SK-N-SH treated with all-trans-retinoic acid at 6 μM for 48 hours (cell line): ENCODE data around the gene NLRX1.

Experiments
- ATAC-seq: fragments of 200-7000 bp; cut with Tn5 transposase; 3 replicates; pipeline ENCODE4 v1.9.1; 2020; ENCODE audit warnings: mild to moderate bottlenecking, moderate library complexity
- ARNTL ChIP-seq: fragments of 450-650 bp; formaldehyde crosslinking; IDR thresholded peaks from 2 replicates; pipeline ENCODE4 v1.5.0; 2020; ENCODE audit warnings: low read depth, mild to moderate bottlenecking, moderate library complexity, borderline replicate concordance
- BACH2 ChIP-seq: fragments of 250-450 bp; sonication (Bioruptor Pico); IDR thresholded peaks from 2 replicates; pipeline ENCODE4 v1.9.0; 2021; ENCODE audit warnings: mild to moderate bottlenecking, borderline replicate concordance
- CREB5 ChIP-seq: fragments of 250-450 bp; sonication (Bioruptor Pico); IDR thresholded peaks from 2 replicates; pipeline ENCODE4 v1.5.1; 2020; ENCODE audit warnings: low read depth, mild to moderate bottlenecking, moderate library complexity
- CSDC2 ChIP-seq: fragments of 250-450 bp; sonication (Bioruptor Pico); IDR thresholded peaks from 2 replicates; pipeline ENCODE4 v1.5.0; 2020; ENCODE audit warnings: mild to moderate bottlenecking, moderate library complexity
- CSRNP3 ChIP-seq: fragments of 250-450 bp; sonication (Bioruptor Pico); IDR thresholded peaks from 2 replicates; pipeline ENCODE4 v1.5.1; 2021; ENCODE audit warnings: mild to moderate bottlenecking, moderate library complexity
- ESRRG ChIP-seq: fragments of 250-450 bp; sonication (Bioruptor Pico); IDR thresholded peaks from 2 replicates; pipeline ENCODE4 v1.6.1; 2021; ENCODE audit warnings: mild to moderate bottlenecking
- OSR1 ChIP-seq: fragments of 250-450 bp; sonication (Bioruptor Pico); IDR thresholded peaks from 2 replicates; pipeline ENCODE4 v1.8.0; 2022; ENCODE audit warnings: moderate library complexity, mild to moderate bottlenecking, inconsistent platforms
- PATZ1 ChIP-seq: fragments of 250-450 bp; sonication (Bioruptor Pico); IDR thresholded peaks from 2 replicates; pipeline ENCODE4 v1.8.0; 2020; ENCODE audit warnings: mild to moderate bottlenecking, moderate library complexity, borderline replicate concordance
- POU6F1 ChIP-seq: fragments of 250-450 bp; sonication (Bioruptor Pico); IDR thresholded peaks from 2 replicates; pipeline ENCODE4 v1.8.0; 2021; ENCODE audit warnings: low read depth, mild to moderate bottlenecking, moderate library complexity, borderline replicate concordance
- PPARA ChIP-seq: fragments of 250-450 bp; sonication (Bioruptor Pico); IDR thresholded peaks from 2 replicates; pipeline ENCODE4 v1.5.0; 2020; ENCODE audit warnings: mild to moderate bottlenecking, borderline replicate concordance
- TCF4 ChIP-seq: fragments of 250-450 bp; sonication (Bioruptor Pico); IDR thresholded peaks from 2 replicates; pipeline ENCODE4 v1.8.0; 2021; ENCODE audit warnings: mild to moderate bottlenecking, moderate library complexity, borderline replicate concordance
- TSHZ2 ChIP-seq: fragments of 250-450 bp; sonication (Bioruptor Pico); IDR thresholded peaks from 2 replicates; pipeline ENCODE4 v1.5.0; 2020; ENCODE audit warnings: mild to moderate bottlenecking, moderate library complexity
- ZC3H10 ChIP-seq: fragments of 250-450 bp; sonication (Bioruptor Pico); IDR thresholded peaks from 2 replicates; pipeline ENCODE4 v1.5.1; 2021; ENCODE audit warnings: mild to moderate bottlenecking, moderate library complexity
- ZFP3 ChIP-seq: fragments of 250-450 bp; sonication (Bioruptor Pico); IDR thresholded peaks from 2 replicates; pipeline ENCODE4 v1.5.0; 2020; ENCODE audit warnings: mild to moderate bottlenecking, moderate library complexity
- ZFP30 ChIP-seq: fragments of 450-650 bp; formaldehyde crosslinking; IDR thresholded peaks from 2 replicates; pipeline ENCODE4 v1.5.0; 2022; ENCODE audit warnings: mild to moderate bottlenecking, moderate library complexity
- ZNF565 ChIP-seq: fragments of 450-650 bp; formaldehyde crosslinking; conservative IDR thresholded peaks from 2 replicates; pipeline ENCODE4 v1.5.0; 2020; ENCODE audit warnings: low read depth, mild to moderate bottlenecking, moderate library complexity
- ZNF70 ChIP-seq: fragments of 450-650 bp; formaldehyde crosslinking; IDR thresholded peaks from 2 replicates; pipeline ENCODE4 v1.5.0; 2020; ENCODE audit warnings: mild to moderate bottlenecking, moderate library complexity
- ZNF8 ChIP-seq: fragments of 450-650 bp; formaldehyde crosslinking; IDR thresholded peaks from 2 replicates; pipeline ENCODE4 v1.5.0; 2020; ENCODE audit warnings: mild to moderate bottlenecking, moderate library complexity

The NLRX1 gene

GRCh38 chr11:119202554-119202953, 34.0 kb downstream of the NLRX1 start:
- no peak for ATAC-seq
- TF ChIP-seq ZNF8 (CRISPR knock-in tag), result no peak
- no peak for TF ChIP-seq PATZ1 (CRISPR knock-in tag)
- TF ChIP-seq CREB5 (CRISPR knock-in tag), result no peak
- no peak for TF ChIP-seq TSHZ2 (CRISPR knock-in tag)
- TF ChIP-seq CSDC2 (CRISPR knock-in tag), result no peak
- TF ChIP-seq POU6F1 (CRISPR knock-in tag), result no peak

- ATAC-seq, result no peak
- TF ChIP-seq PATZ1 (CRISPR knock-in tag), result no peak
- TF ChIP-seq ESRRG (CRISPR knock-in tag), result no peak
- TF ChIP-seq BACH2, result no peak
- no peak for TF ChIP-seq TCF4
- no peak for TF ChIP-seq ZFP30 (CRISPR knock-in tag)
- no peak for TF ChIP-seq OSR1 (CRISPR knock-in tag)
These were observed 35.5 kb downstream of the NLRX1 start for GRCh38 chr11:119204066-119204465.

GRCh38 chr11:119205080-119205479, 36.6 kb downstream of the NLRX1 start:
- ATAC-seq, result no peak
- TF ChIP-seq TSHZ2 (CRISPR knock-in tag) (no peak), ZFP3 (CRISPR knock-in tag) (no peak), ZNF70 (no peak)

GRCh38 chr11:119205574-119206510, 37.3 kb downstream of the NLRX1 start, which contains the start of gene CBL:
Gene CBL (plus strand): TSS chr11:119206339. CDS start chr11:119206418, 79 bp downstream.
- ATAC-seq, result peak; percentile 91
- TF ChIP-seq ARNTL, result no peak
- TF ChIP-seq PPARA (CRISPR knock-in tag), result no peak
- TF ChIP-seq CSRNP3 (CRISPR knock-in tag), result no peak
- TF ChIP-seq ZNF565, result no peak
- no peak for TF ChIP-seq ZFP3 (CRISPR knock-in tag)
- no peak for TF ChIP-seq ZNF70
- no peak for TF ChIP-seq BACH2
- no peak for TF ChIP-seq CSDC2 (CRISPR knock-in tag)
- TF ChIP-seq OSR1 (CRISPR knock-in tag), result no peak
- TF ChIP-seq ZNF8 (CRISPR knock-in tag), result no peak
- no peak for TF ChIP-seq ESRRG (CRISPR knock-in tag)
- no peak for TF ChIP-seq ZC3H10 (CRISPR knock-in tag)
